Right lobe of liver (tissue), 6 donors: ENCODE measurements around the gene CIAO3. TPM values are rescaled to one million over a fixed set of nuclear protein-coding genes. Genes with fewer than 3 reads are reported as not detected.
"Not testable (repeated sequence)": the region's sequence is repeated elsewhere in the genome, so short reads cannot be mapped to it uniquely, and the experiment has no call there.

Source experiments
- ATAC-seq, 4 donors: fragments of 200-7000 bp; cut with Tn5 transposase; one replicate each; pipeline ENCODE4 v1.9.1; 2020; ENCODE audit warnings: mild to moderate bottlenecking in 4 of 4, moderate library complexity in 4 of 4
- DNase-seq, 3 donors: peaks; one replicate each; pipeline ENCODE4 v3.0.0-alpha.2; 2020
- H3K27ac ChIP-seq, 3 donors: fragments of 200-600 bp; one replicate each; pipeline ENCODE4 v1.8.0; 2022
- H3K27me3 ChIP-seq, 2 donors: fragments of 200-600 bp; one replicate each; pipeline ENCODE4 v1.8.0; 2022
- H3K36me3 ChIP-seq, 4 donors: fragments of 200-600 bp; sonication (generic) in 1 of 4; one replicate each; pipeline versions ENCODE4 v1.5.1 to v1.8.0; 2017 to 2022; ENCODE audit warnings: control low read depth in 1 of 4
- H3K4me1 ChIP-seq, 4 donors: fragments of 200-600 bp; sonication (generic) in 1 of 4; one replicate each; pipeline versions ENCODE4 v1.5.1 to v1.8.0; 2017 to 2022; ENCODE audit warnings: control low read depth in 1 of 4
- H3K4me3 ChIP-seq, 3 donors: fragments of 200-600 bp; one replicate each; pipeline ENCODE4 v1.8.0; 2022
- H3K9me3 ChIP-seq, 4 donors: fragments of 200-600 bp; sonication (generic) in 1 of 4; one replicate each; pipeline versions ENCODE4 v1.5.1 to v1.8.0; 2017 to 2022; ENCODE audit warnings: control low read depth in 1 of 4
- POLR2A ChIP-seq: fragments of 450-650 bp; IDR thresholded peaks from one replicate; pipeline ENCODE4 v1.6.1; 2017; ENCODE audit warnings: antibody characterized with exemption, mild to moderate bottlenecking
- WGBS: methylation state at CpG from one replicate; pipeline ENCODE4 v1.1.6; 2018; ENCODE audit warnings: low coverage, low lambda C conversion rate; ENCODE audit not compliant: insufficient coverage; ENCODE audit errors: missing lambda C conversion rate; 5-methylcytosine and 5-hydroxymethylcytosine counted together
- intact Hi-C, 2 donors: fragments of 100-400 bp; cut with DNase I; formaldehyde crosslinking; loops; one replicate each; pipeline versions ENCODE4 v1.11.2 to v1.14.1; 2022
- total RNA-seq, 6 experiments: library from RNA; depleted of rRNA in 2 of 6; stranded (reverse); fragments of >200 nt in 2 of 6; fragmentation: NEBNext Ultra II Directional in 3 of 6; extraction: Animal tissue kit (Norgen Biotek cat#: 25700) in 3 of 6; gene quantifications; one replicate each; pipeline versions ENCODE4 v1.1.0 to v1.2.4, GENCODE V29; 2016 to 2023
- TF ChIP-seq, protein P1 (sequence below), 4 donors: fragments of 200-600 bp in 3 of 4; fragments of 450-650 bp in 1 of 4; IDR thresholded peaks; one replicate each; pipeline versions ENCODE4 v1.5.1 to v1.8.0; 2016 to 2022; ENCODE audit warnings: antibody characterized with exemption in 4 of 4, mild to moderate bottlenecking in 2 of 4
- donor health status: DM: no; HTN: yes; CAD: no.
- donor health status: DM: no; HTN: no; CAD: no.
- donor health status: DM: no; HTN: no; CAD: no.
- donor health status: DM: no; HTN: yes; CAD: no.
- donor health status: DM: no; HTN: yes; CAD: no.

CIAO3 gene
- total RNA-seq, 6 experiments from 2014 or later: 11.9 to 26.1 (median 17.3) TPM

DNA sequence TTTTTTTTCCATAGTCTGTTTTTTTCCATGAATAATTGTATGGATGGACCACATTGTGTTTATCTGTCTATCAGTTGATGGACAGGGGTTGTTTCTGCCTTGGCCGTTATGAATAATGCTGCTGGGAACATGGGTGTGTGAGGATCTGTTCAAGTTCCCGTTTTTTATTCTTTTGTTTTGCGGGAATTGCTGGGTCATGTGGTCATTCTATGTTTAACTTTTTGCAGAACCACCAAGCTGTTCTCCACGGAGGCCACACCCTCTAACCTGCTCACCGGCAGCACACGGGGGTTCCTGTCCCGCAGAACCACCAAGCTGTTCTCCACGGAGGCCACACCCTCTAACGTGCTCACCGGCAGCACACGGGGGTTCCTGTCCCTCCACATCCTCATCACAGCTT lies 13.9 kb upstream of the CIAO3 start:
- H3K27me3 ChIP-seq: no peaks in the 10 kb centered on the region
- DNase-seq (no peak), ATAC-seq (peak in 2 of 4 donors; percentile 24 to 37)
- no peaks in the 10 kb centered on the region for H3K36me3 ChIP-seq
- no peaks in the 10 kb centered on the region for H3K4me1 ChIP-seq
- H3K27ac ChIP-seq: no peak overlapping the region
- no peak overlapping the region for H3K4me3 ChIP-seq
- intact Hi-C loops: no loop called here
- TF ChIP-seq POLR2A: no peak
- TF ChIP-seq, protein P1, sequence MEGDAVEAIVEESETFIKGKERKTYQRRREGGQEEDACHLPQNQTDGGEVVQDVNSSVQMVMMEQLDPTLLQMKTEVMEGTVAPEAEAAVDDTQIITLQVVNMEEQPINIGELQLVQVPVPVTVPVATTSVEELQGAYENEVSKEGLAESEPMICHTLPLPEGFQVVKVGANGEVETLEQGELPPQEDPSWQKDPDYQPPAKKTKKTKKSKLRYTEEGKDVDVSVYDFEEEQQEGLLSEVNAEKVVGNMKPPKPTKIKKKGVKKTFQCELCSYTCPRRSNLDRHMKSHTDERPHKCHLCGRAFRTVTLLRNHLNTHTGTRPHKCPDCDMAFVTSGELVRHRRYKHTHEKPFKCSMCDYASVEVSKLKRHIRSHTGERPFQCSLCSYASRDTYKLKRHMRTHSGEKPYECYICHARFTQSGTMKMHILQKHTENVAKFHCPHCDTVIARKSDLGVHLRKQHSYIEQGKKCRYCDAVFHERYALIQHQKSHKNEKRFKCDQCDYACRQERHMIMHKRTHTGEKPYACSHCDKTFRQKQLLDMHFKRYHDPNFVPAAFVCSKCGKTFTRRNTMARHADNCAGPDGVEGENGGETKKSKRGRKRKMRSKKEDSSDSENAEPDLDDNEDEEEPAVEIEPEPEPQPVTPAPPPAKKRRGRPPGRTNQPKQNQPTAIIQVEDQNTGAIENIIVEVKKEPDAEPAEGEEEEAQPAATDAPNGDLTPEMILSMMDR (IDR thresholded peaks at IDR 0.05): no peak
- no peaks in the 10 kb centered on the region for H3K9me3 ChIP-seq
- 32% methylated on average over 6 of the region's 11 CpGs for WGBS

DNA sequence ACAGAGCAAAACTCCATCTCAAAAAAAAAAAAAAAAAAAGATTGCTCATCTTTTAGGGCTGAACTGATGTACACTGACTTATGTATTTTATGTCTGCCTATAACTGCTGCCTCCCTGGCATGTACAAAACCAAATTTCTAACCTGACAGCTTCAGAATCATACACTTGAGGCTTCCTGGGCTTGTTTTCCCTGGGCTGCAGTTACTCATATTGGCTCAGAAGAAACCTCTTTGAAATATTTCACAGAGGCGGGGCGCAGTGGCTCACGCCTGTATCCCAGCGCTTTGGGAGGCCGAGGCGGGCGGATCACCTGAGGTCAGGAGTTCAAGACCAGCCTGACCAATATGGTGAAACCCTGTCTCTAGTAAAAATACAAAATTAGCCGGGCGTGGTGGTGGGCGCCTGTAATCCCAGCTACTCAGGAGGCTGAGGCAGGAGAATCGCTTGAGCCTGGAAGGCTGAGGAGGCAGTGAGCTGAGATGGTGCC lies 13.4 kb upstream of the CIAO3 start:
- H3K27ac ChIP-seq, DNase-seq, intact Hi-C loops, H3K4me1 ChIP-seq, H3K27me3 ChIP-seq, H3K9me3 ChIP-seq, H3K4me3 ChIP-seq, ATAC-seq, H3K36me3 ChIP-seq: not testable (repeated sequence)
- WGBS: 80% methylated on average over 5 of the region's 11 CpGs

DNA sequence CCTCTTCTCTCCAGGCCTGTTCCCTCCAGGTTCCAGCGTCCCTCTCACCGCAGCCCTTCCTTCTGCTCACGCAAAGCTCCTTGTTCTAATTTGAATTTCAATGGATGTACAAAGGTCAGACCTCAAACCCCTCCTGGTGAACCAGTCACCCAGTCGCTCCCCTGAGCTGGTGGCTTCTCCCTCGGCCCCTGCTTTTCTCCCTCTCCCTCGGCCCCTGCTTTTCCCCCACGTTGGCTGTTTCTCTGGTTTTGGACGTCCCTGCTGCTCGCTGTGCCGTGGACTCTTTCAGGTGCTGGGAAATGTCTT lies 11.2 kb upstream of the CIAO3 start:
- no peak for DNase-seq
- intact Hi-C loops: no loop called here
- WGBS: 10% methylated on average over 8 of the region's 10 CpGs
- H3K4me3 ChIP-seq: no peak overlapping the region
- no peaks in the 10 kb centered on the region for H3K36me3 ChIP-seq
- no peaks in the 10 kb centered on the region for H3K9me3 ChIP-seq
- TF ChIP-seq, protein P1 (IDR thresholded peaks at IDR 0.05): no peak
- TF ChIP-seq POLR2A: no peak
- no peak for ATAC-seq
- H3K27me3 ChIP-seq: no peaks in the 10 kb centered on the region
- H3K27ac ChIP-seq: no peak overlapping the region
- H3K4me1 ChIP-seq: no peaks in the 10 kb centered on the region

DNA sequence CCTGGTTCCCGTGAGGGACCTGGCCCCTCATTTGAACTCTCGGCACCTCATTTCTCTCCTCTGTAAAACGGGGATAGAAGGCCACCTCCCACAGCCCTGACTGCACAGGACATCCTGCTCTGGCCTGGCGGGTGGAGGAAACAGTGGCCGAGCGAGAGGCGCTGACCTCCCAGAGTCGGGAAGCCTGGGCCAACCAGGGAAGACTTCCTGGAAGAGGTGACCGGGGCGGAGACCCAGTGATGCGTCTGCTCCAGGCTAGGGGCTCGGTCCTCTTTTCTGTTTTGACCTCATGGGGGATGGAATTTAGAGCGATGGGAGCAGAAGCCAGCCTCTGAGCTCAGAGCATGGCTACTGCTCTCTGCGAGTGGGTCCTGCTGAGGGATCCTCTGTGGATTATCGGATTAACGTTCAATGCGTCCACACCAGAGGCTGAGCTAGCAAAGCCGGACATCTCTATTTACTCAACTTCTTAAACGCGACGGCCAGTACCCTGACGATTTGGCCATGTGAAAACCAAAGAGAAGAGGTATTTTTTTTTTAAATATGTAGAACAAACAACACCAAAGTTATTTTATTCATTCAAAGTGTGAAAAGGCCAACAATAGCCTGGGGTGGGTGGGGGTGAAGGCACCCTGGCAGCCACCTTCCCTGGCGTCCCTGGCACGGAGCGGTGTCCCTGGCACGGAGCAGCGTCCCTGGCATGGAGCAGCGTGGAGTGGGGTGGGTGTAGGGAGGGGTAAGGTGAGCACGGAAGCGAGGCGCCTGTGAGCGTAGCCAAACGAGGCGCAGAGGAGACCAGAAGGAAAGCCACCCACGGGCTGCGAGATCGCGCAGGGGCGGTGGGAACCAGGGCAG lies 10.6 kb upstream of the CIAO3 start:
- WGBS: 24% methylated on average over 16 of the region's 39 CpGs
- intact Hi-C loops: no loop called here
- TF ChIP-seq POLR2A: no peak
- TF ChIP-seq, protein P1 (IDR thresholded peaks at IDR 0.05): no peak
- ATAC-seq (peak in 1 of 4 donors; percentile 12), DNase-seq (no peak)
- no peaks in the 10 kb centered on the region for H3K9me3 ChIP-seq
- no peaks in the 10 kb centered on the region for H3K36me3 ChIP-seq
- H3K27me3 ChIP-seq: no peaks in the 10 kb centered on the region
- H3K4me3 ChIP-seq: no peak overlapping the region
- no peak overlapping the region for H3K27ac ChIP-seq
- H3K4me1 ChIP-seq: no peaks in the 10 kb centered on the region

DNA sequence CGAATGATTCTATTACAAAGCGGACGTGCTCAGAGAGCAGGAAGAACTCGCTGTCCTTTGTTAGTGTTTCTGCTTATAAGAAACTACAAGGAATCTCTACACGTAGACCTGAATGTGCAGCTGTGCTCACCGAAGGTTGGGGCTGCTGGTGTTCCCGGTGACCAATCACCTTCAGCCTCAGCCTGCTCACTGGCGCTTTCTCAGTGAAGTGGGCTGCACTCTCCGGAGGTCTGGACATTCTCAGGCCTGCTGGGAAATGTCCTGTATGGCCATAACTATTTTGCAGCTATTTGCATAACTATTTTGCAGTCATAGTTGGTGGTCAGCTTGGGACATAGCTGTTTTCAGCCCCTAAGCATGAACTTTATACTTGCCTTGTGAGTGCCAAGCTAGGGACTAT lies 9.7 kb upstream of the CIAO3 start:
- Histone ChIP-seq H3K4me3 (no peak overlapping the region), H3K9me3 (no peaks in the 10 kb centered on the region), H3K4me1 (no peaks in the 10 kb centered on the region), H3K27me3 (no peaks in the 10 kb centered on the region), H3K36me3 (no peaks in the 10 kb centered on the region), H3K27ac (no peak overlapping the region)
- 66% methylated on average over 6 of the region's 9 CpGs for WGBS
- DNase-seq (no peak), ATAC-seq (no peak)
- intact Hi-C loops: no loop called here
- TF ChIP-seq, protein P1 (IDR thresholded peaks at IDR 0.05): no peak
- no peak for TF ChIP-seq POLR2A
